Thyroid gland (tissue), 4 donors: ENCODE measurements around the gene RFC5.
"Not testable (repeated sequence)": the region's sequence is repeated elsewhere in the genome, so short reads cannot be mapped to it uniquely, and the experiment has no call there.

Source experiments
- POLR2A ChIP-seq, 2 donors: fragments of 450-650 bp; IDR thresholded peaks; one replicate each; pipeline ENCODE4 v1.6.1; 2017; ENCODE audit warnings: antibody characterized with exemption in 2 of 2, mild to moderate bottlenecking in 2 of 2, moderate library complexity in 1 of 2
- TF ChIP-seq, protein P1 (sequence below), 6 experiments: fragments of 200-600 bp in 3 of 6; fragments of 450-650 bp in 3 of 6; sonication (generic) in 3 of 6; IDR thresholded peaks; one replicate each; pipeline ENCODE4 v1.5.1; 2016 to 2019; ENCODE audit warnings: antibody characterized with exemption in 6 of 6, mild to moderate bottlenecking in 2 of 6, inconsistent platforms in 1 of 6, moderate library complexity in 1 of 6

DNA sequence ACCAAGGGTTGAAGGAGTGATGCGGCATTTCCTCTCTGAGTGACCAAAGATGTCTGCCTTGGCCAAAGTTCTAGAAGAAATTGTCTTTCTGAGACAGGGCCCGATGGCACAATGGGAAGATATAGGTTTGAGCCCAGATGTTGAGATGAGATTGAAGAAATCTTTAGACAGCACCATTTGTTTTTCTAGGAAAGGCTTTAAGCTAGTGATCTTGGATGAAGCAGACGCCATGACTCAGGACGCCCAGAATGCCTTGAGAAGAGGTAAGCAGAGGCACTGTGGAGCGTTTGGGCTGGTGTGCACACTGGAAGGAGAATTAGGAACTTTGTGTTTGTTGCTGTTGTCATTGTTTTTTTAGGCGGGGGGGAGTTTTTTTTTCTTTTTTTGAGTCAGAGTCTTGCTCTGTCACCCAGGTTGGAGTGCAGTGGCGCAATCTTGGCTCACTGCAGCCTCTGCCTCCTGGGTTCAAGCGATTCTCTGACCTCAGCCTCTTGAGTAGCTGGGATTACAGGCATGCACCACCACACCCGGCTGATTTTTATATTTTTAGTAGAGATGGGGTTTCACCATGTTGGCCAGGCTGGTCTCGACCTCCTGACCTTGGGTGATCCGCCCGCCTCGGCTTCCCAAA is 5.7 kb downstream of the RFC5 start:
- TF ChIP-seq, protein P1, sequence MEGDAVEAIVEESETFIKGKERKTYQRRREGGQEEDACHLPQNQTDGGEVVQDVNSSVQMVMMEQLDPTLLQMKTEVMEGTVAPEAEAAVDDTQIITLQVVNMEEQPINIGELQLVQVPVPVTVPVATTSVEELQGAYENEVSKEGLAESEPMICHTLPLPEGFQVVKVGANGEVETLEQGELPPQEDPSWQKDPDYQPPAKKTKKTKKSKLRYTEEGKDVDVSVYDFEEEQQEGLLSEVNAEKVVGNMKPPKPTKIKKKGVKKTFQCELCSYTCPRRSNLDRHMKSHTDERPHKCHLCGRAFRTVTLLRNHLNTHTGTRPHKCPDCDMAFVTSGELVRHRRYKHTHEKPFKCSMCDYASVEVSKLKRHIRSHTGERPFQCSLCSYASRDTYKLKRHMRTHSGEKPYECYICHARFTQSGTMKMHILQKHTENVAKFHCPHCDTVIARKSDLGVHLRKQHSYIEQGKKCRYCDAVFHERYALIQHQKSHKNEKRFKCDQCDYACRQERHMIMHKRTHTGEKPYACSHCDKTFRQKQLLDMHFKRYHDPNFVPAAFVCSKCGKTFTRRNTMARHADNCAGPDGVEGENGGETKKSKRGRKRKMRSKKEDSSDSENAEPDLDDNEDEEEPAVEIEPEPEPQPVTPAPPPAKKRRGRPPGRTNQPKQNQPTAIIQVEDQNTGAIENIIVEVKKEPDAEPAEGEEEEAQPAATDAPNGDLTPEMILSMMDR (IDR thresholded peaks at IDR 0.05) = not testable (repeated sequence)
- not testable (repeated sequence) for TF ChIP-seq POLR2A (IDR thresholded peaks at IDR 0.05)
